Ecto neural progenitor cell (in vitro differentiated cells): ENCODE measurements around the gene CREB3L1.
A peak's percentile ranks its signal among the peaks of the same experiment; 100 is the strongest.

Experiments
- DNase-seq: peaks from one replicate; pipeline ENCODE4 v3.0.0-alpha.2; 2018; ENCODE audit warnings: low spot score

Gene CREB3L1

GRCh38 chr11:46326813-46327416 lies 49.5 kb downstream of the CREB3L1 start:
- no peak for DNase-seq

GRCh38 chr11:46327829-46328228 lies 50.4 kb downstream of the CREB3L1 start:
- no peak for DNase-seq

- DNase-seq = no peak
Measured at GRCh38 chr11:46330154-46330553, 52.7 kb downstream of the CREB3L1 start.

GRCh38 chr11:46330563-46331281 lies 53.3 kb downstream of the CREB3L1 start:
- DNase-seq = no peak

- no peak for DNase-seq
Measured at GRCh38 chr11:46331282-46331984, 54.0 kb downstream of the CREB3L1 start.

- DNase-seq = no peak
Measured at GRCh38 chr11:46332093-46332567, 54.7 kb downstream of the CREB3L1 start.

- DNase-seq = peak; percentile 79
Measured at GRCh38 chr11:46332568-46333393, 55.3 kb downstream of the CREB3L1 start.

GRCh38 chr11:46333394-46333947 lies 56.0 kb downstream of the CREB3L1 start:
- DNase-seq = no peak

- DNase-seq = no peak
Measured at GRCh38 chr11:46334211-46334610, 56.7 kb downstream of the CREB3L1 start.

- DNase-seq = no peak
Measured at GRCh38 chr11:46335271-46335670, 57.8 kb downstream of the CREB3L1 start.

GRCh38 chr11:46335890-46336562 lies 58.6 kb downstream of the CREB3L1 start:
- no peak for DNase-seq

- DNase-seq = no peak
Measured at GRCh38 chr11:46336563-46337180, 59.2 kb downstream of the CREB3L1 start.

GRCh38 chr11:46337626-46338345 lies 60.3 kb downstream of the CREB3L1 start:
- no peak for DNase-seq

- peak; percentile 57 for DNase-seq
Measured at GRCh38 chr11:46338636-46338987, 61.1 kb downstream of the CREB3L1 start.

- DNase-seq = no peak
Measured at GRCh38 chr11:46338988-46339666, 61.7 kb downstream of the CREB3L1 start.

- no peak for DNase-seq
Measured at GRCh38 chr11:46339816-46340215, 62.4 kb downstream of the CREB3L1 start.

- DNase-seq = no peak
Measured at GRCh38 chr11:46341454-46341853, 64.0 kb downstream of the CREB3L1 start.

- DNase-seq = no peak
Measured at GRCh38 chr11:46342239-46342638, 64.8 kb downstream of the CREB3L1 start.

- no peak for DNase-seq
Measured at GRCh38 chr11:46343520-46343919, 66.1 kb downstream of the CREB3L1 start.
